Loucy (cell line): Measurements from ENCODE around the gene TMEM161A.

ENCODE experiments used
- H2AFZ ChIP-seq: fragments of 200-600 bp; sonication (generic); 2 replicates; pipeline ENCODE4 v1.6.0; 2016; ENCODE audit warnings: antibody characterized with exemption, mild to moderate bottlenecking, low read length, moderate library complexity
- H3F3A ChIP-seq: fragments of 200-600 bp; 2 replicates; pipeline ENCODE4 v1.6.0; 2016; ENCODE audit warnings: antibody characterized with exemption, low read depth, mild to moderate bottlenecking
- H3K27me3 ChIP-seq: fragments of 200-600 bp; sonication (generic); 2 replicates; pipeline ENCODE4 v1.6.1; 2014; ENCODE audit warnings: low read length, mild to moderate bottlenecking; ENCODE audit not compliant: insufficient read depth, poor library complexity, severe bottlenecking
- H3K36me3 ChIP-seq: fragments of 200-600 bp; sonication (generic); 2 replicates; pipeline ENCODE4 v1.6.1; 2016; ENCODE audit warnings: low read length; ENCODE audit not compliant: insufficient read depth
- H3K4me1 ChIP-seq: fragments of 200-600 bp; sonication (generic); 2 replicates; pipeline ENCODE4 v1.5.1; 2014; ENCODE audit warnings: low read length, mild to moderate bottlenecking; ENCODE audit not compliant: insufficient read depth, poor library complexity, severe bottlenecking
- H3K4me2 ChIP-seq: fragments of 200-600 bp; sonication (generic); 2 replicates; pipeline ENCODE4 v1.6.0; 2014; ENCODE audit warnings: antibody characterized with exemption, low read length, low read depth, mild to moderate bottlenecking; ENCODE audit not compliant: poor library complexity, severe bottlenecking
- H3K4me3 ChIP-seq: fragments of 200-600 bp; sonication (generic); 2 replicates; pipeline ENCODE4 v1.5.1; 2014; ENCODE audit warnings: low read length, mild to moderate bottlenecking, mixed read lengths; ENCODE audit not compliant: poor library complexity, severe bottlenecking
- H3K79me2 ChIP-seq: fragments of 200-600 bp; sonication (generic); 2 replicates; pipeline ENCODE4 v1.6.1; 2014; ENCODE audit warnings: low read length; ENCODE audit not compliant: insufficient read depth
- H3K9ac ChIP-seq: fragments of 200-600 bp; sonication (generic); 2 replicates; pipeline ENCODE4 v1.6.0; 2014; ENCODE audit warnings: mild to moderate bottlenecking, low read depth, low read length, moderate library complexity; ENCODE audit not compliant: poor library complexity, severe bottlenecking
- H3K9me2 ChIP-seq: fragments of 200-600 bp; sonication (generic); replicated peaks from 2 replicates; pipeline ENCODE4 v1.6.1; 2016; ENCODE audit warnings: low read depth, low read length, mixed read lengths
- H3K9me3 ChIP-seq: fragments of 200-600 bp; sonication (generic); 2 replicates; pipeline ENCODE4 v1.6.1; 2014; ENCODE audit warnings: mild to moderate bottlenecking, antibody characterized with exemption, low read length, low read depth; ENCODE audit not compliant: insufficient read depth
- H4K20me1 ChIP-seq: fragments of 200-600 bp; sonication (generic); 2 replicates; pipeline ENCODE4 v1.6.0; 2014; ENCODE audit warnings: antibody characterized with exemption, low read length, mild to moderate bottlenecking; ENCODE audit not compliant: insufficient read depth, poor library complexity, severe bottlenecking
- EZH2phosphoT487 ChIP-seq: fragments of 200-600 bp; IDR thresholded peaks from 2 replicates; pipeline ENCODE4 v1.6.1; 2018; ENCODE audit warnings: antibody characterized with exemption, mild to moderate bottlenecking, moderate library complexity, borderline replicate concordance
- TF ChIP-seq, protein P1 (sequence below): fragments of 200-600 bp; sonication (generic); conservative IDR thresholded peaks from 2 replicates; pipeline ENCODE4 v1.5.1; 2014; ENCODE audit warnings: mild to moderate bottlenecking, antibody characterized with exemption, low read length

Gene TMEM161A

DNA sequence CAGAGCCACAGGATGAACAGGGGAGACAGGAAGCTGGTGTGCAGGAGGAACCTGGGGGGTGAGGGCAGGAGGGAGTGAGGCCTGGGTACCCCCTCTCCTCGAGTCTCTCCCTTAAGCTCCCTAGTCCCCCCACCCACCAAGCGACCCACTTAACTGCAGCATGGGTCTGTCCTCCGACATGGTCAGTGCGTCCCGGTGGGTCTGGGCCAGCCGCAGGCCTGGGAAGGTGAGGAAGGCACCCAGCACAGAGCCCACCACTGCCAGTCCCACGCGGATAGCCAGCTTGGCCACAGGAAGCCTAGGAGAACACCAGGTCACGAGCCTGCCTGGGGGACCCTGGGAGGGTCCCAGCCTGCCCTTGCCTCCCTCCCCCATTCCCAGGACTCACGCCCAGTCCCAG lies 16.9 kb downstream of the TMEM161A start:
- Histone ChIP-seq H3K27me3 (no peaks in the 10 kb centered on the region), H3K9me3 (no peaks in the 10 kb centered on the region), H3K9ac (no peak overlapping the region), H3K9me2 (no peaks in the 10 kb centered on the region), H4K20me1 (no peaks in the 10 kb centered on the region), H3K4me1 (no peaks in the 10 kb centered on the region), H3K36me3 (no peaks in the 10 kb centered on the region), H3K4me2 (no peak overlapping the region), H3K4me3 (no peak overlapping the region), H3K79me2 (no peaks in the 10 kb centered on the region), H3F3A (no peaks in the 10 kb centered on the region), H2AFZ (no peak overlapping the region)
- no peak for TF ChIP-seq EZH2phosphoT487
- TF ChIP-seq, protein P1, sequence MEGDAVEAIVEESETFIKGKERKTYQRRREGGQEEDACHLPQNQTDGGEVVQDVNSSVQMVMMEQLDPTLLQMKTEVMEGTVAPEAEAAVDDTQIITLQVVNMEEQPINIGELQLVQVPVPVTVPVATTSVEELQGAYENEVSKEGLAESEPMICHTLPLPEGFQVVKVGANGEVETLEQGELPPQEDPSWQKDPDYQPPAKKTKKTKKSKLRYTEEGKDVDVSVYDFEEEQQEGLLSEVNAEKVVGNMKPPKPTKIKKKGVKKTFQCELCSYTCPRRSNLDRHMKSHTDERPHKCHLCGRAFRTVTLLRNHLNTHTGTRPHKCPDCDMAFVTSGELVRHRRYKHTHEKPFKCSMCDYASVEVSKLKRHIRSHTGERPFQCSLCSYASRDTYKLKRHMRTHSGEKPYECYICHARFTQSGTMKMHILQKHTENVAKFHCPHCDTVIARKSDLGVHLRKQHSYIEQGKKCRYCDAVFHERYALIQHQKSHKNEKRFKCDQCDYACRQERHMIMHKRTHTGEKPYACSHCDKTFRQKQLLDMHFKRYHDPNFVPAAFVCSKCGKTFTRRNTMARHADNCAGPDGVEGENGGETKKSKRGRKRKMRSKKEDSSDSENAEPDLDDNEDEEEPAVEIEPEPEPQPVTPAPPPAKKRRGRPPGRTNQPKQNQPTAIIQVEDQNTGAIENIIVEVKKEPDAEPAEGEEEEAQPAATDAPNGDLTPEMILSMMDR, result no peak

DNA sequence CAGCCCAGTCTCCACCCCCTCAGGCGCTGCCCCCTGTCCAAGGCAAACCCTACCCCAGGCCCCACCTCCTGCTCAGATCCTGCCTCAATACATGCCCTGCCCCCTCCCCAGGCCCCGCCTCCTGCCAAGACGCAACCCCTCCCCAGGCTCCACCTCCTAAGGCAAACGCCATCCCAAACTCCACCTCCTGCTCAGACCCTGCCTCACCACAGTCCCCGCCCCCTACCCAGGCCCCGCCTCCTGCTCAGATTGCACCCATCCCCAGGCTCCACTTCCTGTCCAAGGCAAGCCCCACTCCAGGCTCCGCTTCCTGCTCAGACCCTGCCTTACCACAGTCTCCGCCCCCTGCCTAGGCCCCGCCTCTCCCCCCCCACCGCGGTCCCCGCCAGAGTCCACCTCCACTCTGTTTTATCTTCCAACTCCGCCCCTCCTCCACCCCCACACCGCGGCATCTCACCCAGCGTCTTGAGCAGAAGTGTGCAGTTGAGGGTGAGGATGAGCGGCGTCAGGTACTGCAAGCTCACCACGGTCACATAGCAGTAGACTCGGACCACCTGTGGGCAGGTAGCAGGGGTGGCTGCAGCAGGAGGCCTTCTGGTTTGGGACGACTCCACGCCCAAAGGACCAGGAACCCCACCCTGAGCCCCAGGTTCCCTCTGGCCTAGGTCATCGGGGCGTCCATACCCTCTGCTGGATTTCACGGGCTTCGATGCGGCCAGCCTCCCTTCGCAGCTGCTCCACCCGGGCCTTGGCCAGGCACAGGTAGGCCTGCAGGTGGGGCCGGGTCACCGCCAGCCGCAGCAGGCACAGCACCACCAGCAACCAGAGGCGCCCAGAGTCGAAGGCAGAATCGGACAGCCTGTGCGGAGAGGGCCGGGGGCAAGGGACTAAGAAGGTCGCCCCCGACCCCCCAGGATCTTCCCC lies 17.7 kb downstream of the TMEM161A start:
- Histone ChIP-seq H3K9ac (no peak overlapping the region), H3K4me1 (no peaks in the 10 kb centered on the region), H2AFZ (no peak overlapping the region), H3K9me2 (no peaks in the 10 kb centered on the region), H3K27me3 (no peaks in the 10 kb centered on the region), H3F3A (no peaks in the 10 kb centered on the region), H3K36me3 (no peaks in the 10 kb centered on the region), H3K4me3 (no peak overlapping the region), H4K20me1 (no peaks in the 10 kb centered on the region), H3K79me2 (no peaks in the 10 kb centered on the region), H3K9me3 (no peaks in the 10 kb centered on the region), H3K4me2 (no peak overlapping the region)
- no peak for TF ChIP-seq EZH2phosphoT487
- TF ChIP-seq, protein P1, result no peak

DNA sequence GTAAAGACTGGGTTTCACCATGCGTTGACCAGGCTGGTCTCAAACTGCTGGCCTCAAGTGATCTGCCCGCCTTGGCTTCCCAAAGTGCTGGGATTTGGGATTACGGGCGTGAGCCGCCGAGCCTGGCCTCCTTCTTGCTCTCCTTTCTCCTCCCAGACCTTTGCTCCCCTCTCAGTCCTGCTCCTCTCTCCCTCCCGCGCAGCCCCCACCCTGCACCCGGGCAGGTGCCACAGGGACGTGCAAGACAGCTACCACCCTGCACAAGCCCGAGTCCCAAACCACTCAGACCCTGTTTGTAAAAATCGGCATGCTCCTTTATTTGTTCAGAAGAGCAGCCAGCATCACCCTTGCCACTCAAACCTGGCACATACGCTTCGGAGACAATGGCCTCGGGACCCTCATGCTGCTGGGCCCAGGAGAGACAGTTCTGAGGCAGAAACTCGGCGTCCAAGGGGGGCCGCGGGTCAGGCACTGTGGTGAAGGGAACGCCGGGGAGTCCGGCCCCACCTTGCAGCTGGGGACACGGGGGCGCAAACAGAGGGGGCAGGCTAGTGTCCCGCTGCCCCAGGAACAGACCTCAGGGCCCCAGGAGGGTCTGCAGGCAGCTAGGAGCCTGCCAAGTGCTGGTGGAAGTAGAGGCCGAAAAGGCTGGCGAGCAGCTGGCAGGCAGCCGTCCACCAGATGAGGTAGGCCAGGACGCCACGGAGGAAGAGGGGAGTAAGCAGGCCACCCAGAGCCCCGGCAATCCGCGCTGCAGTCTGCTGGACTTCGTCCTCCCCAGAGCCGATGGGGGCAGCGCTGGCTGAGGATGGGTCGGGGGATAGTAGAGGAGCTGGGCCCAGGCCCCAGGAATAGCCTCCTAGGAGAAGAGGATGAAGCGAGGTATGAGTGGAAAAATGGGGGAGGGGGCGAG lies 18.7 kb downstream of the TMEM161A start:
- Histone ChIP-seq H3F3A (no peaks in the 10 kb centered on the region), H3K9me3 (no peaks in the 10 kb centered on the region), H3K4me3 (no peak overlapping the region), H4K20me1 (no peaks in the 10 kb centered on the region), H3K27me3 (no peaks in the 10 kb centered on the region), H3K9me2 (no peaks in the 10 kb centered on the region), H2AFZ (no peak overlapping the region), H3K36me3 (no peaks in the 10 kb centered on the region), H3K4me1 (no peaks in the 10 kb centered on the region), H3K9ac (no peak overlapping the region), H3K79me2 (no peaks in the 10 kb centered on the region), H3K4me2 (no peak overlapping the region)
- no peak for TF ChIP-seq EZH2phosphoT487
- TF ChIP-seq, protein P1, result no peak
